ENCODE results near the gene ITSN2.

DNA sequence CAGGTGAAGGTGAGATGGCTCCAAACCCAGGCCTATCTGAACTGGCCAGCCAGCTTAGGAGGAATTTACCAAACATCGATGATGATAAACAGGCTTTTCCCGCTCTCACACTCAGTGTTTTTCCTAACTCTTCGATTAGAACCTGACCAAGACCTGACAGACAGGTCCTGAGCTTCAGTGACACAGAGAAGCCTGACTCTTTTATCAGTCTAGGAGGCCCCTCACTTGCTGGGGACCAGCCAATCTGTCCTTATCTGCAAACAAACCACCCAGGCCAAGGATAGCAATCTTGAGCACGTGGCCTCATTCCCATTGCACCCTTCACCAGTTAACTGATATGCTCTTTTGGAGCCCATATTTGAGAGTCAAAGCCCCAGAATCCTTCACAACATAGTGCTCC is 1.9 kb upstream of the ITSN2 start:
- TF ChIP-seq, protein P1, sequence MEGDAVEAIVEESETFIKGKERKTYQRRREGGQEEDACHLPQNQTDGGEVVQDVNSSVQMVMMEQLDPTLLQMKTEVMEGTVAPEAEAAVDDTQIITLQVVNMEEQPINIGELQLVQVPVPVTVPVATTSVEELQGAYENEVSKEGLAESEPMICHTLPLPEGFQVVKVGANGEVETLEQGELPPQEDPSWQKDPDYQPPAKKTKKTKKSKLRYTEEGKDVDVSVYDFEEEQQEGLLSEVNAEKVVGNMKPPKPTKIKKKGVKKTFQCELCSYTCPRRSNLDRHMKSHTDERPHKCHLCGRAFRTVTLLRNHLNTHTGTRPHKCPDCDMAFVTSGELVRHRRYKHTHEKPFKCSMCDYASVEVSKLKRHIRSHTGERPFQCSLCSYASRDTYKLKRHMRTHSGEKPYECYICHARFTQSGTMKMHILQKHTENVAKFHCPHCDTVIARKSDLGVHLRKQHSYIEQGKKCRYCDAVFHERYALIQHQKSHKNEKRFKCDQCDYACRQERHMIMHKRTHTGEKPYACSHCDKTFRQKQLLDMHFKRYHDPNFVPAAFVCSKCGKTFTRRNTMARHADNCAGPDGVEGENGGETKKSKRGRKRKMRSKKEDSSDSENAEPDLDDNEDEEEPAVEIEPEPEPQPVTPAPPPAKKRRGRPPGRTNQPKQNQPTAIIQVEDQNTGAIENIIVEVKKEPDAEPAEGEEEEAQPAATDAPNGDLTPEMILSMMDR (IDR thresholded peaks at IDR 0.05): no peak
- no peak for TF ChIP-seq POLR2A (IDR thresholded peaks at IDR 0.05)
